GM10266 (cell line): ENCODE measurements around the gene APOE.

Experiments
- DNase-seq: peaks from one replicate; pipeline ENCODE4 v3.0.0; 2012; ENCODE audit errors: extremely low spot score
- TF ChIP-seq, protein P1 (sequence below): IDR thresholded peaks from 2 replicates; pipeline ENCODE4 v1.5.1; 2012; ENCODE audit warnings: mild to moderate bottlenecking, low read depth; ENCODE audit not compliant: control insufficient read depth, insufficient read depth; ENCODE audit errors: missing control alignments

The APOE gene

DNA sequence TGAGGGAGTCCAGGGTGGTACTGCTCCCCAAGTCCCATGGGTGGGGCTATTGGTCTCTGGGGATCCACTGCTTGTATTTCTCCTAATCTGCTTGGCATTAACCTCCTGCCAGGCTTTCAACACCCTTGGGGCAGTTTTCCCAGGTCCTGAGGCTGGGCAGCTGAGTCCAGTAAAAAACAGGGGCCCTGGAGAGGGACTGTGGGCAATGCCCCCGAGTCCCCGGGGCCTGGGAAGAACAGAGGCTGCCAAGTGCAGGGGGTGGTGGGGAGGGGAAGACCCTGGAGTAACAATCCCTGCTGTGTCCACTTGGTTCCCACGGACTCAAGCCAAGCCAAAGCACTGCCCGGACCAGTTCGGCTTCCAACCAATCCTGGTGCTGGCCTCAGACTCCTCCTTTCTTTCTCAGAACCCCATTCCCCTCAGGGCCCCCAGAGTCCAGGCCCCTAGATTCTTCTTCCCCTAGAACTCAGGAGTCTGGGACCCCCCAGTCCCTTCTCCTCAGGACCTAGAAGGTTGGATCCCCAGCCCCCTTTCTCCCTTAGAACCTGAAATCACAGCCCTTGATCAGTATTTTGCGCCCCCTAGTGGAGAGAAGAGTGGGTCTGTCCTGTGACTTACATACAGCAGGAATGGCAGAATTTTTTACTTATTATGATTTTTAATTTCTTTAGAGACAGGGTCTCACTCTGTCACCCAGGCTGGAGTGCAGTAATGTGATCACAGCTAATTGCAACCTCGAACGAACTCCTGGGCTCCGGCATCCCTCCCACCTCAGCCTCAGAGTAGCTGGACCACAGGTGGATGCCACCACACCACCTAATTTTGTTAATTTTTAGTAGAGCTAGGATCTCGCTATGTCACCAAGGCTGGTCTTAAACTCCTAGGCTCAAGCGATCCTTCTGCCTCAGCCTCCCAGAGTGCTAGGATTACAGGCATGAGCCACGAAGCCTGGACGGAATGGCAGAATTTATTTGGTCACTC lies 45.9 kb downstream of the APOE start:
- DNase-seq = peak; percentile 75
- TF ChIP-seq, protein P1, sequence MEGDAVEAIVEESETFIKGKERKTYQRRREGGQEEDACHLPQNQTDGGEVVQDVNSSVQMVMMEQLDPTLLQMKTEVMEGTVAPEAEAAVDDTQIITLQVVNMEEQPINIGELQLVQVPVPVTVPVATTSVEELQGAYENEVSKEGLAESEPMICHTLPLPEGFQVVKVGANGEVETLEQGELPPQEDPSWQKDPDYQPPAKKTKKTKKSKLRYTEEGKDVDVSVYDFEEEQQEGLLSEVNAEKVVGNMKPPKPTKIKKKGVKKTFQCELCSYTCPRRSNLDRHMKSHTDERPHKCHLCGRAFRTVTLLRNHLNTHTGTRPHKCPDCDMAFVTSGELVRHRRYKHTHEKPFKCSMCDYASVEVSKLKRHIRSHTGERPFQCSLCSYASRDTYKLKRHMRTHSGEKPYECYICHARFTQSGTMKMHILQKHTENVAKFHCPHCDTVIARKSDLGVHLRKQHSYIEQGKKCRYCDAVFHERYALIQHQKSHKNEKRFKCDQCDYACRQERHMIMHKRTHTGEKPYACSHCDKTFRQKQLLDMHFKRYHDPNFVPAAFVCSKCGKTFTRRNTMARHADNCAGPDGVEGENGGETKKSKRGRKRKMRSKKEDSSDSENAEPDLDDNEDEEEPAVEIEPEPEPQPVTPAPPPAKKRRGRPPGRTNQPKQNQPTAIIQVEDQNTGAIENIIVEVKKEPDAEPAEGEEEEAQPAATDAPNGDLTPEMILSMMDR = peak; percentile 76

DNA sequence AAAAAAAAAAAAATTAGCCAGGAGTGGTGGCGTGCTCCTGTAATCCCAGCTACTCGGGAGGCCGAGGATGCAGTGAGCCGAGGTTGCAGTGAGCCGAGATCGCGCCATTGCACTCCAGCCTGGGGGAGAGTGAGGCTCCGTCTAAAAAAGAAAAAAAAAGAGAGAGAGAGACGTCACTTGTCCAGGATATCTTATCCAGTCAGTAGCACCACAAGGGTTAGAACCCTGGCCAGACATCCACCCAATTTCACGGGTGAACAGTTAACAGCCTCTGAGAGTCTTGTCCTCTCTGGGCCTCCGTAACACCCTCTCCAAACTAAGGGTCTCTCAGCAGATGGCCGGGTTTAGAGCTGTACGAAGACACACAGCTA lies 48.7 kb downstream of the APOE start:
- TF ChIP-seq, protein P1 = no peak
- DNase-seq = no peak

- DNase-seq = peak; percentile 97
- TF ChIP-seq, protein P1 = no peak
These were observed 49.3 kb downstream of the APOE start, which contains the start of gene CLPTM1 for GRCh38 chr19:44954649-44955504. CLPTM1 (plus strand) TSS chr19:44955380; CDS start chr19:44955396, 16 bp downstream.

- TF ChIP-seq, protein P1 = no peak
- DNase-seq = no peak
These were observed 50.2 kb downstream of the APOE start for GRCh38 chr19:44955505-44956439.

DNA sequence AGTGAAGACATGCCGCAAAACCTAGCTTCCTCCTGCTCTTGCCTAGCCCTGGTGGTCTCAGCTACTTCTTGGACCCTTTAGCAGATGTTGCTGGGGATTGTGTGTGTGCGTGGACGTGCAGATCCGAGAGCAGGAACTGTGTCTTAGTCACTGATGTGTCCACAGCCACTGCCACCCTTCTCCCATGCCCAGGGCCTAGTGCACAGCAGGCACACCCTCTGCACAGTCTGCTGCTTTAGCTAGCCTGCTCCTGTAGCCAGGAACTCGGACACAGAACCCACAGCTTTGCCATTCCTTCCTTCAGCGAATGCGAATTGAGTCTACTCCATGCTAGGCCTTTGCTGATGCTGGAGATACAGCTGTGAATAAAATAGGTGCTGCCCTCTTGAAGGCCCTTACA lies 51.9 kb downstream of the APOE start:
- no peak for DNase-seq
- TF ChIP-seq, protein P1 = no peak

DNA sequence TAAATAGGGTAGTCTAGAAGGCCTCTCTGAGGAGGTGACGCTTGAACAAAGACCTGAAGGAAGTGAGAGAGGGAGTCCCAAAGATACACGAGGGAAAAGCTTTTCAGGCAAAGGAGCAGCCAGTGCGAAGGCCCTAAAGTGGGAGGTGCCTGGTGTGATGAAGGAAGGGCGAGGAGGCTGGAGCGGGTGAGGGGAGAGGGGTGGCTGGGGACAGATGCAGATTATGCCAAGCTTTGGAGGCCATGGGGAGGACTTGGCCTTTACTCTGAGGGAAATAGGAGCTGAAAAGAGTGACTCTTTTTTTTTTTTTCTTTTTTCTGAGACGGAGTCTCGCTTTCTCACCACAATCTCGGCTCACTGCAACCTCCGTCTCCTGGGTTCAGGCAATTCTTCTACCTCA lies 52.5 kb downstream of the APOE start:
- TF ChIP-seq, protein P1 = no peak
- DNase-seq = no peak
